Measurements from ENCODE around the gene OR10H1. TPM values are rescaled to one million over a fixed set of nuclear protein-coding genes. Genes with fewer than 3 reads are reported as not detected.

The OR10H1 gene
- polyA plus RNA-seq, 1 of the 3 experiments (the other 2 are of a cell fraction) = not detected

DNA sequence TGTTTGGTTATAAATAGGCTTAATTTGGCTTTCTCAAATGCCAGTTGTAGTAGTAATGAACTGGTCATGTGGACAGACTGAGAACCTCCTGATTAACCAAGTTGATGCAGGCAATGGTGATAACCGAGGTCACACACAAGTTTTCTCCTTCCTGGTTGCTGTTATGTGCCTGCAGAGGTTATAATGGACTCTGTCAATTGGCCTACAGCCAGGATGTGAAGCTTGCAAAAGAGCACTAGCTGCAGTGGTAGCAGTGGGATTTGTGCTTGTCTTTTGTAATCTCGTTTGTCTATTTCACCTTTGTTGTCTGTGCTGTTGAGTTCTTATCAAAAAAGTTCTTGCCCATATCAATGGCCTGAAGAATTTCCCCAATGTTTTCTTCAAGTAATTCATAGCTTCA lies 57.1 kb downstream of the OR10H1 start:
- CTCF ChIA-PET = no interaction called here
- no peaks in the 10 kb centered on the region for H3K4me1 ChIP-seq (ENCODE audit: control insufficient read depth in 1 of 2, insufficient read depth in 2 of 2, low read depth in 1 of 2, low read length in 1 of 2)
- H3K4me3 ChIP-seq (ENCODE audit: low read depth in 2 of 2, low read length in 1 of 2) = no peak overlapping the region
- H3K27me3 ChIP-seq (ENCODE audit: insufficient read depth) = no peaks in the 10 kb centered on the region
- no peak overlapping the region for H3K27ac ChIP-seq (ENCODE audit: low read depth in 2 of 2, low read length in 1 of 2)
- H2AFZ ChIP-seq (ENCODE audit: low read depth) = no peak overlapping the region
- TF ChIP-seq ELF1 (IDR thresholded peaks at IDR 0.05) = no peak
- no peak for TF ChIP-seq YY1 (IDR thresholded peaks at IDR 0.05; ENCODE audit: low read depth)
- TF ChIP-seq FOSL2 (IDR thresholded peaks at IDR 0.05; ENCODE audit: borderline replicate concordance, low read depth) = no peak
- TF ChIP-seq GABPA (IDR thresholded peaks at IDR 0.05; ENCODE audit: low read depth) = no peak
- TF ChIP-seq TEAD4 (IDR thresholded peaks at IDR 0.05; ENCODE audit: borderline replicate concordance, insufficient read depth) = no peak
- no peak for TF ChIP-seq JUND (IDR thresholded peaks at IDR 0.05)
- no peak for TF ChIP-seq FOXM1 (IDR thresholded peaks at IDR 0.05; ENCODE audit: low read depth)
- TF ChIP-seq, protein P1, sequence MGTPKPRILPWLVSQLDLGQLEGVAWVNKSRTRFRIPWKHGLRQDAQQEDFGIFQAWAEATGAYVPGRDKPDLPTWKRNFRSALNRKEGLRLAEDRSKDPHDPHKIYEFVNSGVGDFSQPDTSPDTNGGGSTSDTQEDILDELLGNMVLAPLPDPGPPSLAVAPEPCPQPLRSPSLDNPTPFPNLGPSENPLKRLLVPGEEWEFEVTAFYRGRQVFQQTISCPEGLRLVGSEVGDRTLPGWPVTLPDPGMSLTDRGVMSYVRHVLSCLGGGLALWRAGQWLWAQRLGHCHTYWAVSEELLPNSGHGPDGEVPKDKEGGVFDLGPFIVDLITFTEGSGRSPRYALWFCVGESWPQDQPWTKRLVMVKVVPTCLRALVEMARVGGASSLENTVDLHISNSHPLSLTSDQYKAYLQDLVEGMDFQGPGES (IDR thresholded peaks at IDR 0.05; ENCODE audit: low read depth, low read length) = no peak
- no peak for TF ChIP-seq RAD21 (IDR thresholded peaks at IDR 0.05; ENCODE audit: low read length)
- TF ChIP-seq, protein P2, sequence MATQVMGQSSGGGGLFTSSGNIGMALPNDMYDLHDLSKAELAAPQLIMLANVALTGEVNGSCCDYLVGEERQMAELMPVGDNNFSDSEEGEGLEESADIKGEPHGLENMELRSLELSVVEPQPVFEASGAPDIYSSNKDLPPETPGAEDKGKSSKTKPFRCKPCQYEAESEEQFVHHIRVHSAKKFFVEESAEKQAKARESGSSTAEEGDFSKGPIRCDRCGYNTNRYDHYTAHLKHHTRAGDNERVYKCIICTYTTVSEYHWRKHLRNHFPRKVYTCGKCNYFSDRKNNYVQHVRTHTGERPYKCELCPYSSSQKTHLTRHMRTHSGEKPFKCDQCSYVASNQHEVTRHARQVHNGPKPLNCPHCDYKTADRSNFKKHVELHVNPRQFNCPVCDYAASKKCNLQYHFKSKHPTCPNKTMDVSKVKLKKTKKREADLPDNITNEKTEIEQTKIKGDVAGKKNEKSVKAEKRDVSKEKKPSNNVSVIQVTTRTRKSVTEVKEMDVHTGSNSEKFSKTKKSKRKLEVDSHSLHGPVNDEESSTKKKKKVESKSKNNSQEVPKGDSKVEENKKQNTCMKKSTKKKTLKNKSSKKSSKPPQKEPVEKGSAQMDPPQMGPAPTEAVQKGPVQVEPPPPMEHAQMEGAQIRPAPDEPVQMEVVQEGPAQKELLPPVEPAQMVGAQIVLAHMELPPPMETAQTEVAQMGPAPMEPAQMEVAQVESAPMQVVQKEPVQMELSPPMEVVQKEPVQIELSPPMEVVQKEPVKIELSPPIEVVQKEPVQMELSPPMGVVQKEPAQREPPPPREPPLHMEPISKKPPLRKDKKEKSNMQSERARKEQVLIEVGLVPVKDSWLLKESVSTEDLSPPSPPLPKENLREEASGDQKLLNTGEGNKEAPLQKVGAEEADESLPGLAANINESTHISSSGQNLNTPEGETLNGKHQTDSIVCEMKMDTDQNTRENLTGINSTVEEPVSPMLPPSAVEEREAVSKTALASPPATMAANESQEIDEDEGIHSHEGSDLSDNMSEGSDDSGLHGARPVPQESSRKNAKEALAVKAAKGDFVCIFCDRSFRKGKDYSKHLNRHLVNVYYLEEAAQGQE (IDR thresholded peaks at IDR 0.05; ENCODE audit: low read depth, low read length) = no peak
- WGBS (ENCODE audit: low lambda C conversion rate) = 0% methylated on average over 2 of the region's 2 CpGs
- H3K9me3 ChIP-seq = no peaks in the 10 kb centered on the region
- no peaks in the 10 kb centered on the region for H3K36me3 ChIP-seq (replicated peaks in 1 of 2; ENCODE audit: control insufficient read depth in 1 of 2, insufficient read depth in 2 of 2, low read length in 1 of 2)
- no peak overlapping the region for H3K9ac ChIP-seq
- no peaks in the 10 kb centered on the region for H3K79me2 ChIP-seq (ENCODE audit: insufficient read depth)
- no peak overlapping the region for H3K4me2 ChIP-seq
- no peaks in the 10 kb centered on the region for H3F3A ChIP-seq (replicated peaks; ENCODE audit: insufficient read depth)
- DNase-seq = no peak
- H4K20me1 ChIP-seq (ENCODE audit: insufficient read depth) = no peaks in the 10 kb centered on the region
- H3K9me2 ChIP-seq = no peaks in the 10 kb centered on the region; the same call in 1 of the 2 replicates
- POLR2A ChIA-PET = no interaction called here

Other genes starting within 250 kb of the OR10H1 start
- gene CYP4F8, start 200.4 kb downstream of the OR10H1 start, polyA plus RNA-seq (2012; rRNA removed) = not detected in 2 replicates
- 0.03 and 0.08 TPM in 2 replicates for gene CYP4F3, start 174.8 kb downstream of the OR10H1 start, polyA plus RNA-seq (2012; rRNA removed)
- gene CYP4F12, start 142.6 kb downstream of the OR10H1 start, polyA plus RNA-seq (2012; rRNA removed) = 0.03 TPM in 1 of 2 replicates, not detected in the other
- not detected in 2 replicates for gene OR10H2, start 87.6 kb downstream of the OR10H1 start, polyA plus RNA-seq (2012; rRNA removed)
- gene OR10H3, start 77.7 kb downstream of the OR10H1 start, polyA plus RNA-seq (2012; rRNA removed) = not detected in 2 replicates
- not detected in 2 replicates for gene OR10H5, start 28.0 kb downstream of the OR10H1 start, polyA plus RNA-seq (2012; rRNA removed)
- gene CYP4F2, start 82.4 kb upstream of the OR10H1 start, polyA plus RNA-seq (2012; rRNA removed) = 0.11 TPM in 1 of 2 replicates, not detected in the other
- gene CYP4F11, start 118.9 kb upstream of the OR10H1 start, polyA plus RNA-seq (2012; rRNA removed) = 0.23 and 0.31 TPM in 2 replicates
- gene OR10H4, start 133.3 kb upstream of the OR10H1 start, polyA plus RNA-seq (2012; rRNA removed) = not detected in 2 replicates

Measured in SK-N-SH (cell line).